H9 (cell line): ENCODE data around the gene DMRTB1. TPM values are rescaled to one million over a fixed set of nuclear protein-coding genes. Genes with fewer than 3 reads are reported as not detected.

ENCODE experiments used
- DNase-seq: peaks from one replicate; pipeline ENCODE4 v3.0.0-alpha.2; 2017
- H2AFZ ChIP-seq: one replicate; pipeline ENCODE4 v1.6.1; 2013; ENCODE audit warnings: mild to moderate bottlenecking, low read length, control low read depth, moderate library complexity
- H2AK5ac ChIP-seq: 2 replicates; pipeline ENCODE4 v1.6.1; 2013; ENCODE audit warnings: low read length, control low read depth, mixed read lengths; ENCODE audit not compliant: insufficient read length
- H2BK120ac ChIP-seq: one replicate; pipeline ENCODE4 v1.6.1; 2013; ENCODE audit warnings: low read depth, mild to moderate bottlenecking, low read length, control low read depth, inconsistent platforms; ENCODE audit not compliant: poor library complexity, severe bottlenecking
- H2BK12ac ChIP-seq: 2 replicates; pipeline ENCODE4 v1.6.1; 2013; ENCODE audit warnings: low read length, control low read depth, mixed read lengths, low read depth; ENCODE audit not compliant: insufficient read length
- H2BK15ac ChIP-seq: 2 replicates; pipeline ENCODE4 v1.6.1; 2013; ENCODE audit warnings: low read depth, low read length, control low read depth
- H2BK20ac ChIP-seq: one replicate; pipeline ENCODE4 v1.6.1; 2013; ENCODE audit warnings: low read depth, mild to moderate bottlenecking, low read length, control low read depth, inconsistent platforms; ENCODE audit not compliant: poor library complexity, severe bottlenecking
- H2BK5ac ChIP-seq: 2 replicates; pipeline ENCODE4 v1.6.1; 2013; ENCODE audit warnings: low read length, control low read depth, mixed read lengths; ENCODE audit not compliant: insufficient read length
- H3K14ac ChIP-seq: 2 replicates; pipeline ENCODE4 v1.6.1; 2013; ENCODE audit warnings: low read length, control low read depth; ENCODE audit not compliant: insufficient read depth
- H3K18ac ChIP-seq: 2 replicates; pipeline ENCODE4 v1.6.1; 2013; ENCODE audit warnings: low read depth, mild to moderate bottlenecking, mixed read lengths, low read length, control low read depth; ENCODE audit not compliant: insufficient read length
- H3K23ac ChIP-seq: 2 replicates; pipeline ENCODE4 v1.6.1; 2013; ENCODE audit warnings: low read length, control low read depth, mixed read lengths, low read depth; ENCODE audit not compliant: insufficient read length
- H3K23me2 ChIP-seq: 2 replicates; pipeline ENCODE4 v1.6.1; 2013; ENCODE audit warnings: low read depth, mild to moderate bottlenecking, mixed read lengths, low read length, control low read depth; ENCODE audit not compliant: insufficient read length, poor library complexity, severe bottlenecking
- H3K27ac ChIP-seq: 2 replicates; pipeline ENCODE4 v1.5.1; 2013; ENCODE audit warnings: low read length, control low read depth, mixed read lengths, low read depth; ENCODE audit not compliant: insufficient read length
- H3K27me3 ChIP-seq: 2 replicates; pipeline ENCODE4 v1.6.1; 2013; ENCODE audit warnings: low read length, control low read depth, inconsistent platforms; ENCODE audit not compliant: insufficient read depth
- H3K4ac ChIP-seq: 2 replicates; pipeline ENCODE4 v1.6.1; 2013; ENCODE audit warnings: low read depth, mild to moderate bottlenecking, control low read depth, inconsistent platforms, low read length, moderate library complexity
- H3K4me1 ChIP-seq: 2 replicates; pipeline ENCODE4 v1.6.1; 2013; ENCODE audit warnings: low read length, control low read depth, inconsistent platforms; ENCODE audit not compliant: insufficient read depth
- H3K4me2 ChIP-seq: 2 replicates; pipeline ENCODE4 v1.6.1; 2013; ENCODE audit warnings: low read length, control low read depth, mixed read lengths; ENCODE audit not compliant: insufficient read length, insufficient read depth
- H3K56ac ChIP-seq: 2 replicates; pipeline ENCODE4 v1.6.1; 2013; ENCODE audit warnings: low read depth, mild to moderate bottlenecking, mixed read lengths, low read length, control low read depth; ENCODE audit not compliant: insufficient read length
- H3K79me1 ChIP-seq: 2 replicates; pipeline ENCODE4 v1.6.1; 2013; ENCODE audit warnings: low read depth, mild to moderate bottlenecking, moderate library complexity, low read length, control low read depth, inconsistent platforms; ENCODE audit not compliant: insufficient read depth, poor library complexity, severe bottlenecking
- H3K79me2 ChIP-seq: 2 replicates; pipeline ENCODE4 v1.6.1; 2013; ENCODE audit warnings: low read length, control low read depth, inconsistent platforms; ENCODE audit not compliant: insufficient read depth
- H3K9ac ChIP-seq: 2 replicates; pipeline ENCODE4 v1.6.1; 2013; ENCODE audit warnings: low read length, control low read depth, mixed read lengths; ENCODE audit not compliant: insufficient read length; ENCODE audit errors: extremely low read depth
- H3K9me3 ChIP-seq: one replicate; pipeline ENCODE4 v1.6.1; 2013; ENCODE audit warnings: low read depth, low read length, inconsistent platforms; ENCODE audit not compliant: control insufficient read depth
- H3T11ph ChIP-seq: one replicate; pipeline ENCODE4 v1.6.1; 2013; ENCODE audit warnings: mild to moderate bottlenecking, low read length, control low read depth, inconsistent platforms
- H4K20me1 ChIP-seq: one replicate; pipeline ENCODE4 v1.6.1; 2013; ENCODE audit not compliant: control insufficient read depth, insufficient read length, insufficient read depth
- H4K5ac ChIP-seq: 2 replicates; pipeline ENCODE4 v1.6.1; 2013; ENCODE audit warnings: low read depth, mild to moderate bottlenecking, mixed read lengths, low read length, control low read depth; ENCODE audit not compliant: insufficient read length
- H4K8ac ChIP-seq: replicated peaks from 2 replicates; pipeline ENCODE4 v1.6.1; 2013; ENCODE audit warnings: low read length, control low read depth, mixed read lengths, low read depth; ENCODE audit not compliant: insufficient read length
- H4K91ac ChIP-seq: 2 replicates; pipeline ENCODE4 v1.6.1; 2013; ENCODE audit warnings: low read depth, mild to moderate bottlenecking, moderate library complexity, mixed read lengths, low read length, control low read depth; ENCODE audit not compliant: insufficient read length
- H3K27ac Mint-ChIP-seq, 3 experiments: 2 replicates in 2 of 3; 3 replicates in 1 of 3; pipeline ENCODE4 v1.8.0; 2020 to 2021; ENCODE audit warnings: mixed read lengths in 3 of 3, mild to moderate bottlenecking in 1 of 3, moderate library complexity in 1 of 3
- H3K27me3 Mint-ChIP-seq: 2 replicates; pipeline ENCODE4 v1.8.0; 2021; ENCODE audit warnings: low read depth, mild to moderate bottlenecking, moderate library complexity, mixed read lengths
- H3K36me3 Mint-ChIP-seq, 3 experiments: 2 replicates in 2 of 3; 3 replicates in 1 of 3; pipeline ENCODE4 v1.8.0; 2020 to 2021; ENCODE audit warnings: low read depth in 3 of 3, mixed read lengths in 3 of 3; ENCODE audit not compliant: insufficient read depth in 1 of 3
- H3K4me1 Mint-ChIP-seq, 2 experiments: 2 replicates each; pipeline ENCODE4 v1.8.0; 2020; ENCODE audit warnings: mixed read lengths in 2 of 2
- H3K4me3 Mint-ChIP-seq, 2 experiments: 2 replicates in 1 of 2; 3 replicates in 1 of 2; pipeline ENCODE4 v1.8.0; 2020 to 2021; ENCODE audit warnings: mild to moderate bottlenecking in 2 of 2, mixed read lengths in 2 of 2, moderate library complexity in 1 of 2
- H3K9me3 Mint-ChIP-seq, 2 experiments: 2 replicates in 1 of 2; 3 replicates in 1 of 2; pipeline ENCODE4 v1.8.0; 2020; ENCODE audit warnings: mild to moderate bottlenecking in 2 of 2, mixed read lengths in 2 of 2, moderate library complexity in 1 of 2
- CTCF ChIP-seq: fragments of 200-600 bp; sonication (generic); conservative IDR thresholded peaks from 3 replicates; pipeline ENCODE4 v1.8.0; 2021; ENCODE audit warnings: antibody characterized with exemption, mild to moderate bottlenecking
- WGBS: extraction: QIAGEN DNeasy Blood & Tissue Kit; methylation state at CpG from one replicate; pipeline ENCODE4 v1.1.7; 2013; ENCODE audit warnings: missing lambda C conversion rate, low lambda C conversion rate, mixed read lengths; ENCODE audit not compliant: insufficient read length; ENCODE audit errors: extremely low coverage; 5-methylcytosine and 5-hydroxymethylcytosine counted together
- total RNA-seq: library from RNA; stranded (reverse); gene quantifications from 2 replicates; pipeline ENCODE4 v1.2.1, GENCODE V29; 2021

DMRTB1 gene
- total RNA-seq, 1 experiment from 2014 or later = not detected

DNA sequence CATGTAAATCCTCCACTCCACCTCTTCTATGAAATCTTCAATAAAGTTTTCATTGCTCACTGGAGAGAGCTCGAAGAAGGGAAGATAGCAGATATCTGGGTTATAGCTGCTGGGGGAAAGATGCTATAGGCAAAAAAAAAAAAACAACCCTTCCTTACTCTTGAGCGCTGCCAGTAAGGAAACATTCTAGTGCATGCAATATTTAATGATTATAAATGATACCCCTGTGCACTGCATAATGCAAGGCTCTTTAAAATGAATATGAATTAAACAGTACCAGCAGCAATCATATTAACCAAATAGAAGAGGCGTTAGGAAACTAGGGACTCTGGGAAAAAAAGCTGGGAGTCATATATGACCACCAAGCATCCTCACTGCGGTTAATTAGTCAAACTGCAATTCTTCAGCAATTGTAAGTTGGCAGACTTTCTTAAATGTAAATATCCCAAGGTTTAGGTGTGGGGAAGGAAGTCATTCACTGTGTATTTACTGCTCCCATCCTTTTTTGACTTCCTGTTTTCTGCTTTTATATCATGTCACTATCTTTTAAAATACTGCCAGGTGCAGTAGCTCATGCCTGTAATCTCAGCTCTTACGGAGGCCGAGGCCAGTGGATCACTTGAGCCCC lies 3.7 kb upstream of the DMRTB1 start:
- H3K79me1 ChIP-seq = no peaks in the 10 kb centered on the region
- DNase-seq = no peak
- no peak overlapping the region for H3K4me3 Mint-ChIP-seq
- no peak overlapping the region for H2BK120ac ChIP-seq
- no peak overlapping the region for H4K5ac ChIP-seq
- H3K23me2 ChIP-seq = no peaks in the 10 kb centered on the region
- H2BK20ac ChIP-seq = no peak overlapping the region
- H3K27ac Mint-ChIP-seq = no peak overlapping the region
- no peaks in the 10 kb centered on the region for H3K9me3 Mint-ChIP-seq
- no peak overlapping the region for H3K27ac ChIP-seq
- H3K18ac ChIP-seq = no peak overlapping the region
- H2AK5ac ChIP-seq = no peak overlapping the region
- H4K91ac ChIP-seq = no peak overlapping the region
- no peak overlapping the region for H3K56ac ChIP-seq
- no peak overlapping the region for H2AFZ ChIP-seq
- H3K9ac ChIP-seq = no peak overlapping the region
- H3K27me3 ChIP-seq = no peaks in the 10 kb centered on the region
- H2BK15ac ChIP-seq = no peak overlapping the region
- H3K14ac ChIP-seq = no peak overlapping the region
- no peak for TF ChIP-seq CTCF
- no peak overlapping the region for H3K4me2 ChIP-seq
- no peak overlapping the region for H2BK5ac ChIP-seq
- peaks cover under 1% of the 10 kb centered on the region; the same call in 1 of the 2 replicates for H3K27me3 Mint-ChIP-seq
- no peaks in the 10 kb centered on the region for H3K9me3 ChIP-seq
- peaks cover 2% of the 10 kb centered on the region; the same call in 1 of the 2 replicates for H3K4me1 ChIP-seq
- H3T11ph ChIP-seq = no peak overlapping the region
- no peaks in the 10 kb centered on the region for H4K20me1 ChIP-seq
- no peaks in the 10 kb centered on the region for H3K79me2 ChIP-seq
- no peak overlapping the region for H3K23ac ChIP-seq
- H3K4me1 Mint-ChIP-seq = peaks cover 9 to 22% of the 10 kb centered on the region in 2 experiments
- H3K36me3 Mint-ChIP-seq = no peaks in the 10 kb centered on the region
- no peak overlapping the region for H3K4ac ChIP-seq
- WGBS = no CpG with 5 or more reads among the region's 6 CpGs
- H4K8ac ChIP-seq = no peak overlapping the region
- no peak overlapping the region for H2BK12ac ChIP-seq
